ENCODE data around the gene DLEC1.

DNA sequence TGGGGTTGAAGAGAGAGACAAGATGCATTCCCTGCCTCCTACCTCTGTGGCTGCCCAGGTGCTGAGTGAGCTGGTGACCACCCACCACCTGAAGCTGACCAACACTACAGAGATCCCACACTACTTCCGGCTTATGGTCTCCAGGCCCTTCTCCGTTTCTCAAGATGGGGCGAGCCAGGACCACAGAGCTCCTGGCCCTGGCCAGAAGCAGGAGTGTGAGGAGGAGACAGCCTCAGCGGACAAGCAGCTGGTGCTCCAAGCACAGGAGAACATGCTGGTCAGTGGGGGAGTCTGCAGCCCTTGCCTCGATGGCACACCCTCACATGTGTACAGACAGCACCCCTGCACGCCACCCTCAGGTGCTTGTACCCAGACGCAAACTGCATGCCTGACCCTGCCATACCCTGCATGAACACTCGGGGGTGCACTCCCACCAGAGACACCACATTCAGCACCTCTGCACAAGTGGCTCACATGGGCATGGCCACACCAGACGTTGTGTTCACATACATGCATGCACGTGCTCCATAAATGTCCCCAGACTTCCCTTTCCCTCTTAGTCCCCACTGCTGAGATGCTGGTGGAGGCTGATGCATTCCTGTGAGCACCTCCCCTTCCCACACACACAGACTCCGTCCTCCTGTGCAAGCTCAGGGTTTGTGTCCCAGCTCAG lies 78.9 kb downstream of the DLEC1 start:
- TF ChIP-seq, protein P1, sequence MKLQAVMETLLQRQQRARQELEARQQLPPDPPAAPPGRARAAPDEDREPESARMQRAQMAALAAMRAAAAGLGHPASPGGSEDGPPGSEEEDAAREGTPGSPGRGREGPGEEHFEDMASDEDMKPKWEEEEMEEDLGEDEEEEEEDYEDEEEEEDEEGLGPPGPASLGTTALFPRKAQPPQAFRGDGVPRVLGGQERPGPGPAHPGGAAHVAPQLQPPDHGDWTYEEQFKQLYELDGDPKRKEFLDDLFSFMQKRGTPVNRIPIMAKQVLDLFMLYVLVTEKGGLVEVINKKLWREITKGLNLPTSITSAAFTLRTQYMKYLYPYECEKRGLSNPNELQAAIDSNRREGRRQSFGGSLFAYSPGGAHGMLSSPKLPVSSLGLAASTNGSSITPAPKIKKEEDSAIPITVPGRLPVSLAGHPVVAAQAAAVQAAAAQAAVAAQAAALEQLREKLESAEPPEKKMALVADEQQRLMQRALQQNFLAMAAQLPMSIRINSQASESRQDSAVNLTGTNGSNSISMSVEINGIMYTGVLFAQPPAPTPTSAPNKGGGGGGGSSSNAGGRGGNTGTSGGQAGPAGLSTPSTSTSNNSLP (IDR thresholded peaks at IDR 0.05; ENCODE audit: borderline replicate concordance, low read depth, low read length): no peak
- TF ChIP-seq ARNT (IDR thresholded peaks at IDR 0.05) (no peak), RFX5 (IDR thresholded peaks at IDR 0.05; ENCODE audit: low read depth, low read length) (no peak), MXI1 (IDR thresholded peaks at IDR 0.05; ENCODE audit: low read depth, low read length) (no peak)
